ENCODE results near the gene STK11IP.

The STK11IP gene

GRCh38 chr2:219622472-219622871 lies 24.8 kb downstream of the STK11IP start:
- TF ChIP-seq CTCF (IDR thresholded peaks at IDR 0.05), result no peak
- Mint-ChIP-seq H3K9me3 (no peaks in the 10 kb centered on the region), H3K4me1 (peaks cover 8% of the 10 kb centered on the region), H3K27ac (no peak overlapping the region), H3K4me3 (no peak overlapping the region), H3K27me3 (ENCODE audit: low read depth, poor library complexity) (peaks cover 64% of the 10 kb centered on the region), H3K36me3 (ENCODE audit: low read depth) (no peaks in the 10 kb centered on the region)
- DNase-seq, result no peak

GRCh38 chr2:219624565-219624964 lies 26.9 kb downstream of the STK11IP start:
- Mint-ChIP-seq H3K4me1 (peaks cover 18% of the 10 kb centered on the region), H3K4me3 (no peak overlapping the region), H3K27me3 (ENCODE audit: low read depth, poor library complexity) (peaks cover 64% of the 10 kb centered on the region), H3K36me3 (ENCODE audit: low read depth) (no peaks in the 10 kb centered on the region), H3K27ac (no peak overlapping the region), H3K9me3 (no peaks in the 10 kb centered on the region)
- DNase-seq, result no peak
- TF ChIP-seq CTCF (IDR thresholded peaks at IDR 0.05), result no peak

GRCh38 chr2:219625179-219625578 lies 27.5 kb downstream of the STK11IP start:
- Mint-ChIP-seq H3K27ac (no peak overlapping the region), H3K9me3 (no peaks in the 10 kb centered on the region), H3K27me3 (ENCODE audit: low read depth, poor library complexity) (peaks cover 64% of the 10 kb centered on the region), H3K4me3 (no peak overlapping the region), H3K4me1 (peaks cover 21% of the 10 kb centered on the region), H3K36me3 (ENCODE audit: low read depth) (no peaks in the 10 kb centered on the region)
- no peak for DNase-seq
- no peak for TF ChIP-seq CTCF (IDR thresholded peaks at IDR 0.05)

GRCh38 chr2:219626540-219626939 lies 28.9 kb downstream of the STK11IP start:
- Mint-ChIP-seq H3K27ac (no peak overlapping the region), H3K36me3 (ENCODE audit: low read depth) (no peaks in the 10 kb centered on the region), H3K4me3 (peak overlapping the region; percentile 82), H3K9me3 (no peaks in the 10 kb centered on the region), H3K4me1 (peaks cover 32% of the 10 kb centered on the region), H3K27me3 (ENCODE audit: low read depth, poor library complexity) (peaks cover 61% of the 10 kb centered on the region)
- DNase-seq, result no peak
- TF ChIP-seq CTCF (IDR thresholded peaks at IDR 0.05), result no peak

GRCh38 chr2:219627103-219628100 lies 29.7 kb downstream of the STK11IP start, which contains the start of gene SLC4A3:
SLC4A3 (plus strand) TSS chr2:219627630; CDS start chr2:219627993, 363 bp downstream.
- DNase-seq, result peak; percentile 66
- H3K36me3 Mint-ChIP-seq (ENCODE audit: low read depth), result no peaks in the 10 kb centered on the region
- no peaks in the 10 kb centered on the region for H3K9me3 Mint-ChIP-seq
- peaks cover 53% of the 10 kb centered on the region for H3K27me3 Mint-ChIP-seq (ENCODE audit: low read depth, poor library complexity)
- no peak for TF ChIP-seq CTCF (IDR thresholded peaks at IDR 0.05)
- peak within 1 kb of the TSS; percentile 82 for H3K4me3 Mint-ChIP-seq
- peaks cover 33% of the 10 kb centered on the region for H3K4me1 Mint-ChIP-seq
- no peak within 1 kb of the TSS for H3K27ac Mint-ChIP-seq
